SK-N-SH (cell line): ENCODE measurements around the gene COQ8B.

Source experiments
- MEF2A ChIP-seq: IDR thresholded peaks from 2 replicates; pipeline ENCODE4 v1.4.0; 2012; ENCODE audit warnings: low read depth, borderline replicate concordance
- POLR2AphosphoS5 ChIP-seq: IDR thresholded peaks from 2 replicates; pipeline ENCODE4 v1.6.1; 2012; ENCODE audit warnings: low read depth, low read length
- RXRA ChIP-seq: IDR thresholded peaks from 2 replicates; pipeline ENCODE4 v1.4.0; 2012; ENCODE audit warnings: low read depth, mild to moderate bottlenecking, borderline replicate concordance
- SIN3A ChIP-seq: IDR thresholded peaks from 2 replicates; pipeline ENCODE4 v1.6.1; 2012; ENCODE audit warnings: low read depth, mild to moderate bottlenecking, low read length, moderate library complexity, borderline replicate concordance
- YY1 ChIP-seq: IDR thresholded peaks from 2 replicates; pipeline ENCODE4 v1.4.0; 2012; ENCODE audit warnings: low read depth, mild to moderate bottlenecking
- TF ChIP-seq, protein P1 (sequence below): IDR thresholded peaks from 2 replicates; pipeline ENCODE4 v1.4.0; 2012; ENCODE audit warnings: low read depth

DNA sequence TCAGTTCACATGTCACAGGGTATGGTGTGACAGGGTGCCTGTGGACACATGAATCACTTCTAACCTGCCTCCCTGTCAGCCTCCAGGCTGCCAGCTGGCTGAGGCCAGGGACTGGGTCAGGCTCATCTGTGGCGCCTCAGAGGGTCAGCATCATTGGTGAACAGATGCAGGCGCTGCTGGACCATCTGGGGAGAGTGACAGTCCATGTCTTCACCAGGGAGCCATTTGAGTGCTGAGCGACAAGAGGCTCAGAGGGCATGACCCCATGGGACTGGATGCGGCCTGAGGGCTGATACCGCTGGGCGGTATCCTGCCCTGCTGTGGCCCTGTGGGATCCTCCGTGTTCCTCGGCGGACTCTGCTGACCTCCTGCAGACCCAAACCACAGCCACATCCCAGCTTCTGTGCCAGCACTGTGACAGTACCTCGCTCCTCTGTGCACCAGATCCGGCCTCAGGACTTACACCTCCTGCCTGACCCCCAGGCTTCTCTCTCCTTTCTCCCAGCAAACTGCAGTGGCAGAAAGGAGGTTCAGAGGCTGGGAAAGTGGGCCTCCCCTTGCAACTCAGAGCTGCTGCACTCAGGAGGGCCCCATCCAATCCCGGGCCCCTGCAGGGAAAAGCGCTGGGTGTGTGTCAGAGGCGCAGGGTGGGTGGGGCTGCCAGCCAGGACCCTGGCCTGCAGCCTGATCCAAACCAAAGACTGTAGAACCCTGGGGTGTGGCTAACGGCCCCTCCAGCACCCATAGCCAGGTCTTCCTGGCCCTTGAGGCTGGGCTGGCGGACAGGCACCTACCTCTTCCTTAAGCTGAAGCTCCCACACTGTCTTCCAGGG is 23.4 kb upstream of the COQ8B start:
- TF ChIP-seq, protein P1, sequence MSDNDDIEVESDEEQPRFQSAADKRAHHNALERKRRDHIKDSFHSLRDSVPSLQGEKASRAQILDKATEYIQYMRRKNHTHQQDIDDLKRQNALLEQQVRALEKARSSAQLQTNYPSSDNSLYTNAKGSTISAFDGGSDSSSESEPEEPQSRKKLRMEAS, result no peak
- TF ChIP-seq MEF2A, result no peak
- TF ChIP-seq POLR2AphosphoS5, result no peak
- TF ChIP-seq YY1, result no peak
- no peak for TF ChIP-seq SIN3A
- no peak for TF ChIP-seq RXRA
